Loucy (cell line): ENCODE data around the gene MPRIP.

Experiments used
- H2AFZ ChIP-seq: fragments of 200-600 bp; sonication (generic); 2 replicates; pipeline ENCODE4 v1.6.0; 2016; ENCODE audit warnings: antibody characterized with exemption, mild to moderate bottlenecking, low read length, moderate library complexity
- H3F3A ChIP-seq: fragments of 200-600 bp; 2 replicates; pipeline ENCODE4 v1.6.0; 2016; ENCODE audit warnings: antibody characterized with exemption, low read depth, mild to moderate bottlenecking
- H3K27me3 ChIP-seq: fragments of 200-600 bp; sonication (generic); 2 replicates; pipeline ENCODE4 v1.6.1; 2014; ENCODE audit warnings: low read length, mild to moderate bottlenecking; ENCODE audit not compliant: insufficient read depth, poor library complexity, severe bottlenecking
- H3K36me3 ChIP-seq: fragments of 200-600 bp; sonication (generic); 2 replicates; pipeline ENCODE4 v1.6.1; 2016; ENCODE audit warnings: low read length; ENCODE audit not compliant: insufficient read depth
- H3K4me1 ChIP-seq: fragments of 200-600 bp; sonication (generic); 2 replicates; pipeline ENCODE4 v1.5.1; 2014; ENCODE audit warnings: low read length, mild to moderate bottlenecking; ENCODE audit not compliant: insufficient read depth, poor library complexity, severe bottlenecking
- H3K4me2 ChIP-seq: fragments of 200-600 bp; sonication (generic); 2 replicates; pipeline ENCODE4 v1.6.0; 2014; ENCODE audit warnings: antibody characterized with exemption, low read length, low read depth, mild to moderate bottlenecking; ENCODE audit not compliant: poor library complexity, severe bottlenecking
- H3K4me3 ChIP-seq: fragments of 200-600 bp; sonication (generic); 2 replicates; pipeline ENCODE4 v1.5.1; 2014; ENCODE audit warnings: low read length, mild to moderate bottlenecking, mixed read lengths; ENCODE audit not compliant: poor library complexity, severe bottlenecking
- H3K79me2 ChIP-seq: fragments of 200-600 bp; sonication (generic); 2 replicates; pipeline ENCODE4 v1.6.1; 2014; ENCODE audit warnings: low read length; ENCODE audit not compliant: insufficient read depth
- H3K9ac ChIP-seq: fragments of 200-600 bp; sonication (generic); 2 replicates; pipeline ENCODE4 v1.6.0; 2014; ENCODE audit warnings: mild to moderate bottlenecking, low read depth, low read length, moderate library complexity; ENCODE audit not compliant: poor library complexity, severe bottlenecking
- H3K9me2 ChIP-seq: fragments of 200-600 bp; sonication (generic); replicated peaks from 2 replicates; pipeline ENCODE4 v1.6.1; 2016; ENCODE audit warnings: low read depth, low read length, mixed read lengths
- H3K9me3 ChIP-seq: fragments of 200-600 bp; sonication (generic); 2 replicates; pipeline ENCODE4 v1.6.1; 2014; ENCODE audit warnings: mild to moderate bottlenecking, antibody characterized with exemption, low read length, low read depth; ENCODE audit not compliant: insufficient read depth
- H4K20me1 ChIP-seq: fragments of 200-600 bp; sonication (generic); 2 replicates; pipeline ENCODE4 v1.6.0; 2014; ENCODE audit warnings: antibody characterized with exemption, low read length, mild to moderate bottlenecking; ENCODE audit not compliant: insufficient read depth, poor library complexity, severe bottlenecking
- CTCF ChIP-seq: fragments of 200-600 bp; sonication (generic); conservative IDR thresholded peaks from 2 replicates; pipeline ENCODE4 v1.5.1; 2014; ENCODE audit warnings: mild to moderate bottlenecking, antibody characterized with exemption, low read length
- EZH2phosphoT487 ChIP-seq: fragments of 200-600 bp; IDR thresholded peaks from 2 replicates; pipeline ENCODE4 v1.6.1; 2018; ENCODE audit warnings: antibody characterized with exemption, mild to moderate bottlenecking, moderate library complexity, borderline replicate concordance

The MPRIP gene

GRCh38 chr17:17204041-17204591 is 161.9 kb downstream of the MPRIP start:
- H3K36me3 ChIP-seq = peaks cover 6% of the 10 kb centered on the region; the same call in 1 of the 2 replicates
- no peaks in the 10 kb centered on the region for H3K9me2 ChIP-seq
- H3F3A ChIP-seq = peaks cover 12% of the 10 kb centered on the region
- peak overlapping the region; percentile 92 for H3K4me3 ChIP-seq
- H2AFZ ChIP-seq = no peak overlapping the region
- peaks cover 26% of the 10 kb centered on the region for H3K4me1 ChIP-seq
- peak overlapping the region; percentile 88 for H3K4me2 ChIP-seq
- H3K9me3 ChIP-seq = no peaks in the 10 kb centered on the region
- H3K79me2 ChIP-seq = peaks cover 31% of the 10 kb centered on the region; the same call in 1 of the 2 replicates
- peaks cover 28% of the 10 kb centered on the region for H4K20me1 ChIP-seq
- no peaks in the 10 kb centered on the region for H3K27me3 ChIP-seq
- H3K9ac ChIP-seq = peak overlapping the region; percentile 87
- TF ChIP-seq CTCF (no peak), EZH2phosphoT487 (no peak)

- Histone ChIP-seq H3K36me3 (peaks cover 6% of the 10 kb centered on the region; the same call in 1 of the 2 replicates), H3K4me1 (peaks cover 26% of the 10 kb centered on the region), H3K27me3 (no peaks in the 10 kb centered on the region), H3K79me2 (peaks cover 31% of the 10 kb centered on the region; the same call in 1 of the 2 replicates), H2AFZ (peak overlapping the region; percentile 87; the same call in 1 of the 2 replicates), H3K9me2 (no peaks in the 10 kb centered on the region), H3F3A (peaks cover 13% of the 10 kb centered on the region), H3K4me3 (peak overlapping the region; percentile 92), H3K4me2 (peak overlapping the region; percentile 88), H3K9ac (peak overlapping the region; percentile 87), H3K9me3 (no peaks in the 10 kb centered on the region), H4K20me1 (peaks cover 28% of the 10 kb centered on the region)
- TF ChIP-seq CTCF (no peak), EZH2phosphoT487 (no peak)
Observed at GRCh38 chr17:17204635-17205231, 162.5 kb downstream of the MPRIP start.

- H2AFZ ChIP-seq = peak overlapping the region; percentile 87
Observed at GRCh38 chr17:17205368-17206123, 163.3 kb downstream of the MPRIP start.

More at GRCh38 chr17:17205368-17206123, 163.3 kb downstream of the MPRIP start:
- H3K36me3 ChIP-seq = peaks cover 6% of the 10 kb centered on the region; the same call in 1 of the 2 replicates
- TF ChIP-seq CTCF (no peak), EZH2phosphoT487 (no peak)
- H4K20me1 ChIP-seq = peaks cover 28% of the 10 kb centered on the region
- H3K9me3 ChIP-seq = no peaks in the 10 kb centered on the region
- no peaks in the 10 kb centered on the region for H3K27me3 ChIP-seq
- H3K9me2 ChIP-seq = no peaks in the 10 kb centered on the region
- H3F3A ChIP-seq = peaks cover 13% of the 10 kb centered on the region
- H3K4me2 ChIP-seq = peak overlapping the region; percentile 88
- peak overlapping the region; percentile 87 for H3K9ac ChIP-seq
- peaks cover 31% of the 10 kb centered on the region; the same call in 1 of the 2 replicates for H3K79me2 ChIP-seq
- peaks cover 26% of the 10 kb centered on the region for H3K4me1 ChIP-seq
- H3K4me3 ChIP-seq = peak overlapping the region; percentile 92
